D721Med (cell line): ENCODE measurements around the gene TFDP2.

Source experiments
- DNase-seq: peaks from one replicate; pipeline ENCODE4 v3.0.0; 2011; ENCODE audit warnings: low spot score; ENCODE audit not compliant: insufficient read length
- FAIRE-seq: peaks from 2 replicates; lab custom pipeline; 2011; peaks lifted over from hg19 to GRCh38; lab: Jason Lieb, UNC
- TF ChIP-seq, protein P1 (sequence below): IDR thresholded peaks from 2 replicates; pipeline ENCODE4 v1.5.1; 2012; ENCODE audit warnings: mild to moderate bottlenecking, control low read depth; ENCODE audit not compliant: insufficient read depth; ENCODE audit errors: missing control alignments

The TFDP2 gene

GRCh38 chr3:142124243-142124642, 25.1 kb downstream of the TFDP2 start:
- TF ChIP-seq, protein P1, sequence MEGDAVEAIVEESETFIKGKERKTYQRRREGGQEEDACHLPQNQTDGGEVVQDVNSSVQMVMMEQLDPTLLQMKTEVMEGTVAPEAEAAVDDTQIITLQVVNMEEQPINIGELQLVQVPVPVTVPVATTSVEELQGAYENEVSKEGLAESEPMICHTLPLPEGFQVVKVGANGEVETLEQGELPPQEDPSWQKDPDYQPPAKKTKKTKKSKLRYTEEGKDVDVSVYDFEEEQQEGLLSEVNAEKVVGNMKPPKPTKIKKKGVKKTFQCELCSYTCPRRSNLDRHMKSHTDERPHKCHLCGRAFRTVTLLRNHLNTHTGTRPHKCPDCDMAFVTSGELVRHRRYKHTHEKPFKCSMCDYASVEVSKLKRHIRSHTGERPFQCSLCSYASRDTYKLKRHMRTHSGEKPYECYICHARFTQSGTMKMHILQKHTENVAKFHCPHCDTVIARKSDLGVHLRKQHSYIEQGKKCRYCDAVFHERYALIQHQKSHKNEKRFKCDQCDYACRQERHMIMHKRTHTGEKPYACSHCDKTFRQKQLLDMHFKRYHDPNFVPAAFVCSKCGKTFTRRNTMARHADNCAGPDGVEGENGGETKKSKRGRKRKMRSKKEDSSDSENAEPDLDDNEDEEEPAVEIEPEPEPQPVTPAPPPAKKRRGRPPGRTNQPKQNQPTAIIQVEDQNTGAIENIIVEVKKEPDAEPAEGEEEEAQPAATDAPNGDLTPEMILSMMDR: no peak
- no peak for FAIRE-seq
- DNase-seq: no peak

DNA sequence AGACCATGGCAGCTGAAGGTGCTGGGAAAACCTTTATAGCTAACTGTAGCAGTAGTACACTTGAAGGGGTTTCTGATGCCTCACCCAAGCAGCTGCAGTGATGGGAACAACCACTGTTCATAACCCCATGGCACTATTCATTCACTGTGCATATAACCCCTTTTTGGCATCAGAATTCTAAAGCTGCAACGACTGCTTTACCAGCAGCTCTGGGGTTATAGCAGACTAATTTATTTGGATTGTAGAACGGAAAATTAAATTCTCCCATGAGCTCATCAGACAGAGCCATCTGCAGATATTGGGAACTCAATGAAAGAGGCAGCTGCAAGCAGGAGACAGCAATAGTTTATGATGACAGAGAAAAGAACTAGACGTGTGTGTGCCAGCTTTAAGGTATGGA, 28.6 kb downstream of the TFDP2 start:
- FAIRE-seq (no peak), DNase-seq (no peak)
- TF ChIP-seq, protein P1: no peak

DNA sequence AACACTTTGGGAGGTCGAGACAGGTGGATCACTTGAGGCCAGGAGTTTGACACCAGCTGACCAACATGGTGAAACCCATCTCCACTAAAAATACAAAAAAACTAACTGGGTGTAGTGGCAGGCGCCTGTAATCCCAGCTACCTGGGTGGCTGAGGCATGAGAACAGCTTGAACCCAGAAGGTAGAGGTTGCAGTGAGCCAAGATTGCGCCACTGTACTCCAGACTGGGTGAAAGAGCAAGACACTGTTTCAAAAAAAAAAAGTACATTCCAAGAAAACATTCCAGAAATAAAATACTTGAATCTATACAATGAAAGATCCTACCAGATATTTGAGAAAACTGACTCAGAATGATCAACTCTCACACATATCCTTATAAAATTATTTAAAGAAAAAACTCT, 30.4 kb downstream of the TFDP2 start:
- no peak for DNase-seq
- FAIRE-seq: no peak

DNA sequence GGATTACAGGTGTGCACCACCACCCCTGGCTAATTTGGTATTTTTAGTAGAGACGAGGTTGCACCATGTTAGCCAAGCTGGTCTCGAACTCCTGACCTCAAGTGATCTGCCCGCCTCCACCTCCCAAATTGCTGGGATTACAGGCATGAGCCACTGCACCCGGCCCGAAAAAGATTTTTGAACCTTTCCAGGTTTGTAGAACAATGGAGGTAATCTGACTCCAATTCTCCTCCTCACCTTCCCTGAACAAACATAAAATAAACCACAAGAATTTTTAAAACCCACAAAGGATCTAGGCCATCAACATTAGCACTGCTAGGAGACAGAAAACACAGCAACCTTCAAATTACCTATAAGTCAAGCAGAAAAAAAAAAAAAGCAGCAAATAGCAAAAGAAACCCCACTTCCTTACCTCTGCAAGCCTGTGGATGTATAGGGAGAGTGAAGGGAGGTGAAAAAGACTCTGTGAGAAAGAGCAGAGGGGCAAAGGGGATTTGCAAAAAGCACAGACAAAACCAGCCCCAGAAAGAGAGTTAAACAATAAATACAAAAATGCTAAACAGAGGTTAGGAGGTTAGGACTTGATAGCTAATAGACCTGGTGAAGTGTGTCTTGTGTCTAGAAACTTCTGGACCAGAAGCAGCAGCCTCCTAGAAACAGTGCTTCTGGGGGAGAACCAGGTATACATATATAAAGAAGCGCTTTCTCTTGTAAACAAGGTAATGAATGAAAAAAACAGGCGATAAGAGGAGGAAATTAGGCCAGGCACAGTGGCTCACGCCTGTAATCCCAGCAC, 32.1 kb downstream of the TFDP2 start:
- no peak for DNase-seq
- TF ChIP-seq, protein P1: no peak
- no peak for FAIRE-seq

More for the DNA sequence above, 30.4 kb downstream of the TFDP2 start:
- TF ChIP-seq, protein P1: no peak

- FAIRE-seq (no peak), DNase-seq (no peak)
- TF ChIP-seq, protein P1: no peak
Measured at GRCh38 chr3:142115867-142116668, 33.3 kb downstream of the TFDP2 start.

DNA sequence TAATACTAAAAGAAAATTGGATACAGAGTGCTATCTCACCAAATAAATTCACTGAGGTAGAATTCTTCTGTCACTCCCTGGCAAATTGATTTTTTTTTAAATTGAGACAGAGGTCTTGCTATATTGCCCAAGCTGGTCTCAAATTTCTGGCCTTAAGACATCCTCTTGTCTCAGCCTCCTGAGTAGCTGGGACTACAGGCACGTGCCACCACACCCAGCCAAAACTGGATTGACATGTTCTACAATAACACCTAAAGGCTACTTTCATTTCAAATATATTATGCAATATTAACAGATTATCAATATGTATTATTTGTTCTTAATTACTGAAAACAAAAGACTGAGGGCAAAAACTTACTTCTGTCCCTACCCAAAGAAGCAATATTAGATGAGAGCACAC, 36.7 kb downstream of the TFDP2 start:
- TF ChIP-seq, protein P1: no peak
- no peak for DNase-seq
- no peak for FAIRE-seq

DNA sequence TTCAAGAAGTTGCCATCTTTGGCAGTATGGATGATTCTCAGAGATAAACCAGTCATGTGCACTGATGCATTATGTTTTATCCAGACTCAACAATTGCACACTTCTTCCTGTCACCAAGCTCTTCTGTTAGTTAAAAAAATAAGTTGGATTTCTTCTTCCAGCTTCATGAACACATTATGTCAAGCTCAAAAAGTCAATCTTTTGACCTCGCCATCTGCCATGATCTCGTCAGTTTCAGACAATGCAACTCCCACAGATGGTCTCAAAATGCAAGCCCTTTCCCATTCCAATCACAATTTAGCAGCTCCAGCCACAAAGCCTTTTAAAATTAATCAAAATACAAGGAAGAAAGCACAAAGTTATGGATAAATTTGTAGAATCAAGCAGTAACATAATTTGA, 42.8 kb downstream of the TFDP2 start:
- FAIRE-seq (peak; percentile 29), DNase-seq (no peak)
- TF ChIP-seq, protein P1: no peak
